Neuronal stem cell (in vitro differentiated cells): ENCODE measurements around the gene GSTM3.
"Not testable (repeated sequence)": the region's sequence is repeated elsewhere in the genome, so short reads cannot be mapped to it uniquely, and the experiment has no call there.

Experiments
- DNase-seq: peaks from one replicate; pipeline ENCODE4 v3.0.0-alpha.2; 2013; ENCODE audit warnings: low spot score
- H2AFZ ChIP-seq: one replicate; pipeline ENCODE4 v1.6.1; 2013; ENCODE audit warnings: mild to moderate bottlenecking, low read length, inconsistent platforms
- H2AK5ac ChIP-seq: 2 replicates; pipeline ENCODE4 v1.6.1; 2013; ENCODE audit warnings: low read depth, mild to moderate bottlenecking, inconsistent platforms, low read length, moderate library complexity, mixed read lengths
- H2BK120ac ChIP-seq: 2 replicates; pipeline ENCODE4 v1.6.1; 2013; ENCODE audit warnings: low read depth, mild to moderate bottlenecking, inconsistent platforms, low read length, moderate library complexity, mixed read lengths
- H2BK12ac ChIP-seq: one replicate; pipeline ENCODE4 v1.6.1; 2013; ENCODE audit warnings: low read length, inconsistent platforms
- H2BK15ac ChIP-seq: 2 replicates; pipeline ENCODE4 v1.6.1; 2013; ENCODE audit warnings: mild to moderate bottlenecking, low read length, inconsistent platforms, mixed read lengths
- H2BK5ac ChIP-seq: one replicate; pipeline ENCODE4 v1.6.1; 2013; ENCODE audit warnings: inconsistent platforms, mild to moderate bottlenecking, low read length, moderate library complexity
- H3K14ac ChIP-seq: one replicate; pipeline ENCODE4 v1.6.1; 2013; ENCODE audit warnings: low read length, inconsistent platforms
- H3K18ac ChIP-seq: 2 replicates; pipeline ENCODE4 v1.6.1; 2013; ENCODE audit warnings: low read length, inconsistent platforms
- H3K23ac ChIP-seq: 2 replicates; pipeline ENCODE4 v1.6.1; 2013; ENCODE audit warnings: low read depth, mild to moderate bottlenecking, mixed read lengths, low read length, inconsistent platforms; ENCODE audit not compliant: poor library complexity
- H3K27ac ChIP-seq: replicated peaks from 3 replicates; pipeline ENCODE4 v1.5.1; 2013; ENCODE audit warnings: low read length, inconsistent platforms
- H3K27me3 ChIP-seq, 3 experiments: 2 replicates each; pipeline ENCODE4 v1.6.1; 2013; ENCODE audit warnings: low read length in 3 of 3, mild to moderate bottlenecking in 2 of 3, inconsistent platforms in 1 of 3, low read depth in 1 of 3, mixed read lengths in 1 of 3, moderate library complexity in 1 of 3; ENCODE audit not compliant: control insufficient read depth in 3 of 3, insufficient read depth in 3 of 3
- H3K36me3 ChIP-seq, 2 donors: replicated peaks in 1 of 2; 2 replicates each; pipeline ENCODE4 v1.6.1; 2013; ENCODE audit warnings: low read length in 2 of 2; ENCODE audit not compliant: control insufficient read depth in 2 of 2, insufficient read depth in 2 of 2
- H3K4ac ChIP-seq: 2 replicates; pipeline ENCODE4 v1.6.1; 2013; ENCODE audit warnings: inconsistent platforms, mild to moderate bottlenecking, low read length, moderate library complexity
- H3K4me1 ChIP-seq, 2 donors: 1 replicate in 1 of 2; 2 replicates in 1 of 2; pipeline ENCODE4 v1.6.1; 2013; ENCODE audit warnings: low read length in 2 of 2, low read depth in 1 of 2; ENCODE audit not compliant: control insufficient read depth in 2 of 2, insufficient read depth in 1 of 2
- H3K4me2 ChIP-seq: one replicate; pipeline ENCODE4 v1.6.1; 2013; ENCODE audit warnings: mild to moderate bottlenecking, low read length, inconsistent platforms; ENCODE audit not compliant: insufficient read depth, poor library complexity, severe bottlenecking
- H3K4me3 ChIP-seq, 2 donors: 2 replicates each; pipeline ENCODE4 v1.5.1; 2013; ENCODE audit warnings: low read length in 2 of 2, mild to moderate bottlenecking in 2 of 2, inconsistent platforms in 1 of 2, moderate library complexity in 1 of 2
- H3K79me1 ChIP-seq: one replicate; pipeline ENCODE4 v1.6.1; 2013; ENCODE audit warnings: low read depth, mild to moderate bottlenecking, inconsistent platforms, low read length, moderate library complexity
- H3K9ac ChIP-seq: one replicate; pipeline ENCODE4 v1.6.1; 2013; ENCODE audit warnings: mild to moderate bottlenecking, low read depth, low read length, inconsistent platforms; ENCODE audit not compliant: poor library complexity
- H3K9me3 ChIP-seq, 2 donors: replicated peaks in 1 of 2; 2 replicates each; pipeline versions ENCODE3 to v1.6.1; 2013; ENCODE audit warnings: low read length in 2 of 2, mild to moderate bottlenecking in 2 of 2, inconsistent platforms in 1 of 2, low read depth in 1 of 2, mixed read lengths in 1 of 2, moderate library complexity in 1 of 2; ENCODE audit not compliant: control insufficient read depth in 2 of 2, insufficient read depth in 1 of 2
- H4K8ac ChIP-seq: one replicate; pipeline ENCODE4 v1.6.1; 2013; ENCODE audit warnings: low read depth, mild to moderate bottlenecking, inconsistent platforms, low read length, moderate library complexity
- H4K91ac ChIP-seq: one replicate; pipeline ENCODE4 v1.6.1; 2013; ENCODE audit warnings: low read length, low read depth, mild to moderate bottlenecking, inconsistent platforms; ENCODE audit not compliant: poor library complexity
- WGBS, 2 donors: extraction: QIAGEN DNeasy Blood & Tissue Kit; methylation state at CpG; one replicate each; pipeline ENCODE4 v1.1.7; 2013; ENCODE audit warnings: missing lambda C conversion rate in 2 of 2, mixed read lengths in 1 of 2; ENCODE audit not compliant: insufficient read length in 2 of 2, insufficient replicate concordance in 1 of 2; ENCODE audit errors: extremely low coverage in 2 of 2; 5-methylcytosine and 5-hydroxymethylcytosine counted together

GSTM3 gene

DNA sequence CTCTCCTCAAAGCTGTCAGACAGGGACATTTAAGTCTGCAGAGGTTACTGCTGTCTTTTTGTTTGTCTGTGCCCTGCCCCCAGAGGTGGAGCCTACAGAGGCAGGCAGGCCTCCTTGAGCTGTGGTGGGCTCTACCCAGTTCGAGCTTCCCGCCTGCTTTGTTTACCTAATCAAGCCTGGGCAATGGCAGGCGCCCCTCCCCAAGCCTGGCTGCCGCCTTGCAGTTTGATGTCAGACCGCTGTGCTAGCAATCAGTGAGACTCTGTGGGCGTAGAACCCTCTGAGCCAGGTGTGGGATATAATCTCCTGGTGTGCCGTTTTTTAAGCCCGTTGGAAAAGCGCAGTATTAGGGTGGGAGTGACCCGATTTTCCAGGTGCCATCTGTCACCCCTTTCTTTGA, 7.5 kb upstream of the GSTM3 start:
- not testable (repeated sequence) for H3K9ac ChIP-seq, H3K14ac ChIP-seq
- no CpG with 5 or more reads among the region's 10 CpGs for WGBS, 2 donors

GRCh38 chr1:109739738-109740614, 862 bp downstream of the GSTM3 start:
- Histone ChIP-seq H3K4me3 (peak overlapping the region; percentile 76 to 78), H2AK5ac (no peak overlapping the region), H3K23ac (peak overlapping the region; percentile 75), H3K27ac (peak overlapping the region; percentile 50), H2AFZ (peak overlapping the region; percentile 90), H2BK15ac (no peak overlapping the region), H3K4me2 (peak overlapping the region; percentile 82), H3K36me3 (peaks cover 11 to 23% of the 10 kb centered on the region in 2 donors), H3K4ac (no peak overlapping the region), H4K91ac (no peak overlapping the region), H3K14ac (no peak overlapping the region), H3K9ac (peak overlapping the region; percentile 87), H4K8ac (no peak overlapping the region), H3K79me1 (no peaks in the 10 kb centered on the region), H2BK5ac (no peak overlapping the region), H3K4me1 (peaks cover 4 to 8% of the 10 kb centered on the region in 2 donors), H3K9me3 (peaks cover 0 to 3% of the 10 kb centered on the region in 2 donors), H2BK12ac (peak overlapping the region; percentile 76), H3K18ac (peak overlapping the region; percentile 96), H3K27me3 (peaks cover 0 to 16% (median 4%) of the 10 kb centered on the region in 3 experiments), H2BK120ac (no peak overlapping the region)
- peak; percentile 84 for DNase-seq
- no CpG with 5 or more reads among the region's 86 CpGs for WGBS, 2 donors

More for the DNA sequence above, 7.5 kb upstream of the GSTM3 start:
- H3K79me1 ChIP-seq, H2BK15ac ChIP-seq, H3K9me3 ChIP-seq, H4K91ac ChIP-seq, H3K4ac ChIP-seq, H4K8ac ChIP-seq, H3K4me2 ChIP-seq, H3K18ac ChIP-seq, H3K36me3 ChIP-seq, H2AFZ ChIP-seq, DNase-seq, H2BK12ac ChIP-seq, H2AK5ac ChIP-seq, H2BK120ac ChIP-seq, H3K23ac ChIP-seq, H3K4me1 ChIP-seq, H3K4me3 ChIP-seq, H3K27ac ChIP-seq, H2BK5ac ChIP-seq: not testable (repeated sequence)
- H3K27me3 ChIP-seq = peaks cover 0 to 44% (median 0%) of the 10 kb centered on the region in 3 experiments

DNA sequence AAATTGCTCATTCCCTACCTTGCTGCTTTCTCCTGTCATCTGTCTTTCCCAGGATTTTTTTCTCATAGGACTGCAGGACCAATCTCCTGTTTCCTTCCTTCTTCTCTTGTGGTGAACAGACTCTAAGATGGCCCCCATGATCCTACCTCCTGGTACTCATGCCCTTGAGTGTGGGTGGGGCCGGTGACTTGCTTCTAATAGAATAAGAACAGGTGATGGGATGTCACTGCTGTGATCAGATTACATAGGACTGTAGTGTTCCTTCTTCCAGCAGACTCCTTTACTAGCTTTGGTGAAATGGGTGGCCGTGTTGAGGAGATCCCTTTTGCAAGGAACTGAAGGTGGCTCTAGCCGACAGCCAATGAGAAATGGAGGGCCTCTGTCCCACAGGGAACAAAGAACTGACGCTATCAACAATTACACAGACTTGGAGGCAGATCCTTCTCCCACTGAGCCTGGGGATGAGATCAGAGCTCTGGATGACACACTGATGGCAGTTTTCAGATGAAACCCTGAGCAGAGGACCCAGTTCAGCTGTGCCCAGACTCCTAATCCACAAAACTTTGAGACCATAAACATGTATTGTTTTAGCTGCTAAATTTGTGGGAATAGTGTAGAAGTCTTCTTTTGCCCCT, 7.5 kb downstream of the GSTM3 start:
- H2BK5ac ChIP-seq = no peak overlapping the region
- DNase-seq = no peak
- no peak overlapping the region for H3K4ac ChIP-seq

DNA sequence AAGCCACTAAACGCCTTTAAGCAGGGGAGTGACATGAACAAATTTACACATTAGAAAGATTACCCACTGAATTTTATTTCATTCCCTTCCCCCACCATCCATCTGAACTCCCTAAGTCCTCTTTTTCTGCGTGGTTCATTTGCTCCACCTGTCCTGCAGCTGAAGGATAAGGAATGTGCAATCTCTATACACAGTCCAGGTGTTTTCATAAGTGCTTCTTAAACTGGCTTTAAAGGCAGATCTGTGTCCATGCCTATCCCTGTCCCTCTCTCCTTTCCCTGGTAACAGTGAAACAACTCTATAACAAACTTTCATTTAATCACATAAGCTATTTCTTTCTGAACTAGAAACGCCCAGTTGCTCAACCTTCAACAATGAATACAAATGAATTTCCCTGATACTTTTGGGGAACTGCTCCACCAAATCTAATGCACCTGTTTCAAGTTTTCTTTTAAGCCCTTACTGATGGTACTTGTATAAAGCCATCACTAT, 8.4 kb downstream of the GSTM3 start:
- Histone ChIP-seq H4K8ac (no peak overlapping the region), H2BK120ac (no peak overlapping the region), H3K36me3 (peaks cover 7 to 12% of the 10 kb centered on the region in 2 donors), H3K79me1 (no peaks in the 10 kb centered on the region), H2AFZ (no peak overlapping the region), H3K14ac (no peak overlapping the region), H3K4me2 (no peak overlapping the region), H3K9me3 (peaks cover 0 to 3% of the 10 kb centered on the region in 2 donors), H2BK5ac (no peak overlapping the region), H3K23ac (no peak overlapping the region), H3K18ac (no peak overlapping the region), H3K4me3 (no peak overlapping the region), H3K4me1 (peaks cover 0 to 7% of the 10 kb centered on the region in 2 donors), H4K91ac (no peak overlapping the region), H3K27me3 (peaks cover 0 to 6% (median 0%) of the 10 kb centered on the region in 3 experiments), H2BK12ac (no peak overlapping the region), H3K9ac (no peak overlapping the region), H3K27ac (no peak overlapping the region), H2BK15ac (no peak overlapping the region), H2AK5ac (no peak overlapping the region), H3K4ac (no peak overlapping the region)
- no peak for DNase-seq
- no CpG with 5 or more reads among the region's 3 CpGs for WGBS, 2 donors

More for the DNA sequence above, 7.5 kb downstream of the GSTM3 start:
- Histone ChIP-seq H2AFZ (no peak overlapping the region), H3K14ac (no peak overlapping the region), H2AK5ac (no peak overlapping the region), H3K23ac (no peak overlapping the region), H3K27ac (no peak overlapping the region), H3K36me3 (peaks cover 11 to 21% of the 10 kb centered on the region in 2 donors), H4K8ac (no peak overlapping the region), H3K9me3 (peaks cover 0 to 3% of the 10 kb centered on the region in 2 donors), H2BK12ac (no peak overlapping the region), H3K4me1 (peaks cover 0 to 7% of the 10 kb centered on the region in 2 donors), H3K27me3 (peaks cover 0 to 6% (median 0%) of the 10 kb centered on the region in 3 experiments), H2BK15ac (no peak overlapping the region), H3K4me2 (no peak overlapping the region), H4K91ac (no peak overlapping the region), H3K4me3 (no peak overlapping the region), H3K18ac (no peak overlapping the region), H2BK120ac (no peak overlapping the region), H3K79me1 (no peaks in the 10 kb centered on the region), H3K9ac (no peak overlapping the region)
- WGBS, 2 donors = no CpG with 5 or more reads among the region's 4 CpGs
